ENCODE data around the gene NSMCE3.

Gene NSMCE3

GRCh38 chr15:29305556-29305955, 35.9 kb upstream of the NSMCE3 start:
- no peak overlapping the region for H3K4me2 ChIP-seq (ENCODE audit: low read length)
- no peak overlapping the region for H3K4me3 ChIP-seq (ENCODE audit: low read length)
- no peaks in the 10 kb centered on the region for H3K4me1 ChIP-seq (ENCODE audit: control insufficient read depth, low read depth, low read length)
- no peak overlapping the region for H3K4ac ChIP-seq (ENCODE audit: low read depth, low read length)
- no peak overlapping the region for H2BK15ac ChIP-seq (replicated peaks; ENCODE audit: low read depth)
- no peak overlapping the region for H3K9ac ChIP-seq (ENCODE audit: low read length)
- H3K79me2 ChIP-seq (ENCODE audit: control insufficient read depth, insufficient read depth, low read length), result no peaks in the 10 kb centered on the region
- DNase-seq, result no peak
- no peaks in the 10 kb centered on the region for H3K79me1 ChIP-seq (ENCODE audit: low read length)
- no peaks in the 10 kb centered on the region for H3K36me3 ChIP-seq (ENCODE audit: control insufficient read depth, insufficient read depth, low read length)
- H2BK5ac ChIP-seq (ENCODE audit: low read length), result no peak overlapping the region
- no peak overlapping the region for H3K23ac ChIP-seq (ENCODE audit: low read length)
- H3K18ac ChIP-seq (ENCODE audit: low read length), result no peak overlapping the region
- no peak overlapping the region for H3K56ac ChIP-seq (ENCODE audit: low read length)
- no peak overlapping the region for H4K5ac ChIP-seq (ENCODE audit: low read length)
- no peak overlapping the region for H2BK120ac ChIP-seq (ENCODE audit: low read depth, low read length)
- no peak overlapping the region for H4K8ac ChIP-seq (ENCODE audit: low read depth, low read length)
- WGBS (ENCODE audit: extremely low coverage, insufficient coverage, low lambda C conversion rate), result no CpG with 5 or more reads among the region's 3 CpGs
- no peaks in the 10 kb centered on the region for H3K27me3 ChIP-seq (ENCODE audit: insufficient read depth, low read length, poor library complexity)
- H2AK5ac ChIP-seq (ENCODE audit: low read length), result no peak overlapping the region
- no peak overlapping the region for H3K27ac ChIP-seq (ENCODE audit: low read depth, low read length)

- H3K23ac ChIP-seq (ENCODE audit: low read length), result no peak overlapping the region
- no peak overlapping the region for H2BK120ac ChIP-seq (ENCODE audit: low read depth, low read length)
- H3K9ac ChIP-seq (ENCODE audit: low read length), result no peak overlapping the region
- no peaks in the 10 kb centered on the region for H3K36me3 ChIP-seq (ENCODE audit: control insufficient read depth, insufficient read depth, low read length)
- no peak overlapping the region for H3K56ac ChIP-seq (ENCODE audit: low read length)
- H4K5ac ChIP-seq (ENCODE audit: low read length), result no peak overlapping the region
- no peaks in the 10 kb centered on the region for H3K4me1 ChIP-seq (ENCODE audit: control insufficient read depth, low read depth, low read length)
- H2BK5ac ChIP-seq (ENCODE audit: low read length), result no peak overlapping the region
- no peak overlapping the region for H3K4ac ChIP-seq (ENCODE audit: low read depth, low read length)
- H2AK5ac ChIP-seq (ENCODE audit: low read length), result no peak overlapping the region
- H3K27me3 ChIP-seq (ENCODE audit: insufficient read depth, low read length, poor library complexity), result no peaks in the 10 kb centered on the region
- no peak overlapping the region for H4K8ac ChIP-seq (ENCODE audit: low read depth, low read length)
- no peak overlapping the region for H2BK15ac ChIP-seq (replicated peaks; ENCODE audit: low read depth)
- H3K18ac ChIP-seq (ENCODE audit: low read length), result no peak overlapping the region
- no peaks in the 10 kb centered on the region for H3K79me1 ChIP-seq (ENCODE audit: low read length)
- WGBS (ENCODE audit: extremely low coverage, insufficient coverage, low lambda C conversion rate), result no CpG with 5 or more reads among the region's 7 CpGs
- no peak overlapping the region for H3K27ac ChIP-seq (ENCODE audit: low read depth, low read length)
- H3K79me2 ChIP-seq (ENCODE audit: control insufficient read depth, insufficient read depth, low read length), result no peaks in the 10 kb centered on the region
- H3K4me2 ChIP-seq (ENCODE audit: low read length), result no peak overlapping the region
- no peak for DNase-seq
- no peak overlapping the region for H3K4me3 ChIP-seq (ENCODE audit: low read length)
These were observed 33.2 kb upstream of the NSMCE3 start for GRCh38 chr15:29302871-29303270.

- H3K27me3 ChIP-seq (ENCODE audit: insufficient read depth, low read length, poor library complexity), result no peaks in the 10 kb centered on the region
- H3K79me1 ChIP-seq (ENCODE audit: low read length), result no peaks in the 10 kb centered on the region
- H3K23ac ChIP-seq (ENCODE audit: low read length), result no peak overlapping the region
- H3K4me2 ChIP-seq (ENCODE audit: low read length), result no peak overlapping the region
- no peaks in the 10 kb centered on the region for H3K79me2 ChIP-seq (ENCODE audit: control insufficient read depth, insufficient read depth, low read length)
- no peak overlapping the region for H3K27ac ChIP-seq (ENCODE audit: low read depth, low read length)
- no peak overlapping the region for H2BK120ac ChIP-seq (ENCODE audit: low read depth, low read length)
- no peak overlapping the region for H2BK5ac ChIP-seq (ENCODE audit: low read length)
- H3K18ac ChIP-seq (ENCODE audit: low read length), result no peak overlapping the region
- no peak overlapping the region for H4K5ac ChIP-seq (ENCODE audit: low read length)
- H3K4me3 ChIP-seq (ENCODE audit: low read length), result no peak overlapping the region
- H2AK5ac ChIP-seq (ENCODE audit: low read length), result no peak overlapping the region
- H3K9ac ChIP-seq (ENCODE audit: low read length), result no peak overlapping the region
- H3K4ac ChIP-seq (ENCODE audit: low read depth, low read length), result no peak overlapping the region
- DNase-seq, result no peak
- no peak overlapping the region for H4K8ac ChIP-seq (ENCODE audit: low read depth, low read length)
- H3K56ac ChIP-seq (ENCODE audit: low read length), result no peak overlapping the region
- H3K36me3 ChIP-seq (ENCODE audit: control insufficient read depth, insufficient read depth, low read length), result no peaks in the 10 kb centered on the region
- no peaks in the 10 kb centered on the region for H3K4me1 ChIP-seq (ENCODE audit: control insufficient read depth, low read depth, low read length)
- H2BK15ac ChIP-seq (replicated peaks; ENCODE audit: low read depth), result no peak overlapping the region
These were observed 30.2 kb upstream of the NSMCE3 start for GRCh38 chr15:29299784-29300183.

GRCh38 chr15:29299331-29299730, 29.7 kb upstream of the NSMCE3 start:
- H2BK120ac ChIP-seq (ENCODE audit: low read depth, low read length), result no peak overlapping the region
- no peak overlapping the region for H3K4ac ChIP-seq (ENCODE audit: low read depth, low read length)
- H2BK15ac ChIP-seq (replicated peaks; ENCODE audit: low read depth), result no peak overlapping the region
- no peak overlapping the region for H4K5ac ChIP-seq (ENCODE audit: low read length)
- H3K9ac ChIP-seq (ENCODE audit: low read length), result no peak overlapping the region
- H3K79me1 ChIP-seq (ENCODE audit: low read length), result no peaks in the 10 kb centered on the region
- H2BK5ac ChIP-seq (ENCODE audit: low read length), result no peak overlapping the region
- H3K4me1 ChIP-seq (ENCODE audit: control insufficient read depth, low read depth, low read length), result no peaks in the 10 kb centered on the region
- DNase-seq, result no peak
- WGBS (ENCODE audit: extremely low coverage, insufficient coverage, low lambda C conversion rate), result no CpG with 5 or more reads among the region's 3 CpGs
- H3K27ac ChIP-seq (ENCODE audit: low read depth, low read length), result no peak overlapping the region
- no peaks in the 10 kb centered on the region for H3K27me3 ChIP-seq (ENCODE audit: insufficient read depth, low read length, poor library complexity)
- H3K23ac ChIP-seq (ENCODE audit: low read length), result no peak overlapping the region
- no peak overlapping the region for H3K4me2 ChIP-seq (ENCODE audit: low read length)
- no peak overlapping the region for H3K4me3 ChIP-seq (ENCODE audit: low read length)
- no peaks in the 10 kb centered on the region for H3K36me3 ChIP-seq (ENCODE audit: control insufficient read depth, insufficient read depth, low read length)
- no peak overlapping the region for H4K8ac ChIP-seq (ENCODE audit: low read depth, low read length)
- H3K56ac ChIP-seq (ENCODE audit: low read length), result no peak overlapping the region
- H3K18ac ChIP-seq (ENCODE audit: low read length), result no peak overlapping the region
- no peaks in the 10 kb centered on the region for H3K79me2 ChIP-seq (ENCODE audit: control insufficient read depth, insufficient read depth, low read length)
- H2AK5ac ChIP-seq (ENCODE audit: low read length), result no peak overlapping the region

GRCh38 chr15:29294732-29295325, 25.2 kb upstream of the NSMCE3 start:
- H3K79me1 ChIP-seq (ENCODE audit: low read length), result no peaks in the 10 kb centered on the region
- H3K9ac ChIP-seq (ENCODE audit: low read length), result no peak overlapping the region
- H2BK5ac ChIP-seq (ENCODE audit: low read length), result no peak overlapping the region
- H3K18ac ChIP-seq (ENCODE audit: low read length), result no peak overlapping the region
- H3K27ac ChIP-seq (ENCODE audit: low read depth, low read length), result no peak overlapping the region
- no peak for DNase-seq
- H2BK120ac ChIP-seq (ENCODE audit: low read depth, low read length), result no peak overlapping the region
- H4K5ac ChIP-seq (ENCODE audit: low read length), result no peak overlapping the region
- H3K79me2 ChIP-seq (ENCODE audit: control insufficient read depth, insufficient read depth, low read length), result no peaks in the 10 kb centered on the region
- no peak overlapping the region for H3K4ac ChIP-seq (ENCODE audit: low read depth, low read length)
- no peaks in the 10 kb centered on the region for H3K4me1 ChIP-seq (ENCODE audit: control insufficient read depth, low read depth, low read length)
- H3K23ac ChIP-seq (ENCODE audit: low read length), result no peak overlapping the region
- H3K4me2 ChIP-seq (ENCODE audit: low read length), result no peak overlapping the region
- WGBS (ENCODE audit: extremely low coverage, insufficient coverage, low lambda C conversion rate), result no CpG with 5 or more reads among the region's 7 CpGs
- no peak overlapping the region for H3K56ac ChIP-seq (ENCODE audit: low read length)
- H3K27me3 ChIP-seq (ENCODE audit: insufficient read depth, low read length, poor library complexity), result no peaks in the 10 kb centered on the region
- H2BK15ac ChIP-seq (replicated peaks; ENCODE audit: low read depth), result no peak overlapping the region
- H4K8ac ChIP-seq (ENCODE audit: low read depth, low read length), result no peak overlapping the region
- H2AK5ac ChIP-seq (ENCODE audit: low read length), result no peak overlapping the region
- no peak overlapping the region for H3K4me3 ChIP-seq (ENCODE audit: low read length)
- H3K36me3 ChIP-seq (ENCODE audit: control insufficient read depth, insufficient read depth, low read length), result no peaks in the 10 kb centered on the region

GRCh38 chr15:29291067-29291845, 21.6 kb upstream of the NSMCE3 start:
- no peak overlapping the region for H4K8ac ChIP-seq (ENCODE audit: low read depth, low read length)
- H3K79me1 ChIP-seq (ENCODE audit: low read length), result no peaks in the 10 kb centered on the region
- H3K27me3 ChIP-seq (ENCODE audit: insufficient read depth, low read length, poor library complexity), result no peaks in the 10 kb centered on the region
- no CpG with 5 or more reads among the region's 5 CpGs for WGBS (ENCODE audit: extremely low coverage, insufficient coverage, low lambda C conversion rate)
- H3K9ac ChIP-seq (ENCODE audit: low read length), result no peak overlapping the region
- H3K79me2 ChIP-seq (ENCODE audit: control insufficient read depth, insufficient read depth, low read length), result no peaks in the 10 kb centered on the region
- no peak overlapping the region for H2BK120ac ChIP-seq (ENCODE audit: low read depth, low read length)
- no peak overlapping the region for H3K18ac ChIP-seq (ENCODE audit: low read length)
- H3K4me2 ChIP-seq (ENCODE audit: low read length), result no peak overlapping the region
- no peak overlapping the region for H2BK5ac ChIP-seq (ENCODE audit: low read length)
- H3K4me1 ChIP-seq (ENCODE audit: control insufficient read depth, low read depth, low read length), result no peaks in the 10 kb centered on the region
- H2AK5ac ChIP-seq (ENCODE audit: low read length), result no peak overlapping the region
- H3K27ac ChIP-seq (ENCODE audit: low read depth, low read length), result no peak overlapping the region
- H4K5ac ChIP-seq (ENCODE audit: low read length), result no peak overlapping the region
- H3K56ac ChIP-seq (ENCODE audit: low read length), result no peak overlapping the region
- H3K23ac ChIP-seq (ENCODE audit: low read length), result no peak overlapping the region
- H3K4ac ChIP-seq (ENCODE audit: low read depth, low read length), result no peak overlapping the region
- H2BK15ac ChIP-seq (replicated peaks; ENCODE audit: low read depth), result no peak overlapping the region
- H3K36me3 ChIP-seq (ENCODE audit: control insufficient read depth, insufficient read depth, low read length), result no peaks in the 10 kb centered on the region
- DNase-seq, result peak; percentile 15
- no peak overlapping the region for H3K4me3 ChIP-seq (ENCODE audit: low read length)

All from mesendoderm (in vitro differentiated cells).